GM03348 (cell line): ENCODE results near the gene STX7.

Experiments used
- DNase-seq: peaks from one replicate; pipeline ENCODE4 v3.0.0; 2012; ENCODE audit warnings: low spot score

The STX7 gene

DNA sequence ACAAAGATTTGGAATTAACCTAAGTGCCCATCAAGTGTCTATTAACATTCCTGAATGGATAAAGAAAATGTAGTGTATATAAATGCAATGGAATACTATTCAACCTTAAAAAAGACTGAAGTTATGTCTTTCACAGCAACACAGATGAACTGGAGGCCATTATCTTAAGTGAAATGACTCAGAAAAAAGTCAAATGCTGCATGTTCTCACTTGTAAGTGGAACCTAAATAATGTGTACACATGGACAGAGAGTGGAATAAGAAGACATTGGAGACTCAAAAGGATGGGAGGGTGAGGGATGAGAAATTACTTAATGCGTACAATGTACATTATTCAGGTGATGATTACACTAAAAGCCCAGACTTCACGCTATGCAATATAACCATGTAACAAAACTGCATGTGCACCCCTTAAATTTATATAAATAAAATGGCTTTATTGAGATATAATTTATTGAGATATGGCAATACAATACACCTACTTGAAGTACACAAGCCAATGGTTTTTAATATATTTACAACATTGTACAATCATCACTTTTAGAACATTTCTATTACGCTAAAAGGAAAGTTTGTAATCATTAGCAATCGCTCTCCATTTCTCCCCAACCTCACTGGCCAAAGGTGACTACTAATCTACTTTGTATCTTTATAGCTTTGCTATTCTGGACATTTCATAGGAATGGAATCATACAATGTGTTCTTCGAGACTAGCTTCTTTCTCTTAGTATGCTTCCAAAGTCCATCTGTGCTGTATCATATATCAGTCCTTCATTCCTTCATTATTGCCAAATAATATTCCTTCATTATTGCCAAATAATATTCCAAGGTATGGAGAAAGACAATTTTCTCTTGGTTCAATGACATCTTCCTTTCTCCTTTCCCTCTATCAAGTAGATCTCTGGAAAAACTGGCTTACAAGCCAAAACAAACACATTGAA lies 5.8 kb downstream of the STX7 start:
- DNase-seq, result no peak

DNA sequence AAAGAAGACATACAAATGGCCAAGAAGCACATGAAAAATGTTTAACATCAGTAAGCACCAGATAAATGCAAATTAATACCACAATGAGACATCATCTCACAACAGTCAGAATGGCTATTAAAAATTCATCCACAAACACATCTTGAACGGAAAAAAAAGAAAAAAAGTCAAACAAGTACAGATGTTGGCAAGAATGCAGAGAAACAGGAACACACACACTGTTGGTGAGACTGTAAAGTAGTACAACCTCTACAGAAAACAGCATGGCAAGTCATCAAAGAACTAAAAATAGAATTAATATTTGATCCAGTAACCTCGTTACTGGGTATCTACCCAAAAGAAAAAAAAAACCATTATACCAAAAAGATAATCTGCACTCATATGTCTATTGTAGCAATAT lies 6.5 kb downstream of the STX7 start:
- no peak for DNase-seq

DNA sequence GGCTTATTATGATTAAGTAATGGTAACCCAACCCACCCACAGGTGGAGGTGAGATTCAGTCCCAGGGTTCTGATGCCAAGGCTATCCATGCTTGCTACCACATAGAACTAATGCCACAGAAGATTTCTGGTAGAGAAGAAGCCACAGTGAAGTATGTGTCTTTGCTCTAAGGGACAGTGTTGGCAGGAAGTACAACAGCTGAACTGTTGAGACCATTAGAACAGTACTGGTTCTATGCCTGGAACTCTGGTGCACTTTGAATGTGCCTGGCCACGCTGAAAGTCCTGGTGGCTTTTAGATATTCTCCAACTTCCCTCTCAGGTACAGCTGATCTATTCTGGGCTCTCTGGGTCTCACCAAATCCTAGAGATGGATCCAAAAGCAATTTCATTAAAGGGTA lies 7.8 kb downstream of the STX7 start:
- no peak for DNase-seq

DNA sequence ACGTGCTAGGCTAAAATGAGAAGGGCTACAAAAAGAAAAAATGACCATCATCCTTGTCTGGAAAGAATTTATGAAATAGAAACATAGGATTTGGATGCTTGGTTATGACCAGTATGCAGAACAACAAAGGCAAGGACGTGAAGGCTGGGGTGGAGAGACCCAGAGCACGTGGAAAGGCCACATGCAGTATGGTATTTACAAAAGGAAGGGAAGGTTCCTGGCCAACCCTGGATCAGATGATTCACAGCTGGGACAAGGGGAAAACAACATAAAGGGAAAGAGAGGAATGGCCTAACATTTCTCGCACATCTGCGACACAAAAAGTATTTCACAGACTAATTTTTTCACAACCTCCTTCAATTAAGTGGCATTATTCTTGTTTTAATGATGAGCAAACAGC lies 8.2 kb downstream of the STX7 start:
- DNase-seq, result no peak

DNA sequence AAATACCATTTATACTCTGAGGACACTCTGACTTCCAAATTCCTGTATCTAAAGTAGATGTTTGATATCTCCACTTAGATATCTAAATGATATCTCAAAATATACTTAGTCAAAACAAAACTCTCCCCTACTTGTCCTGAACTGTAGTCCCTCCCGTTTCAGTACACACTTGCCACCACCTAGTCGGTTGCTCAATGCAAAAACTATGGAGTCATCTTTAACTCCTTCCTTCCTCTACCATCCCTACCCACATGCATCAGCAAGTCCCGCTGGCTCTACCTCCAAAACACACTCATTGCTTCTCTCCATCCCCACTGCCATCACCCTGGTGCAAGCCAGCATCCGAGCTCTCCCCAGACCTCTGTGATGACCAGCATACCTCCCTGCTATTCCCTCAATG lies 13.2 kb downstream of the STX7 start:
- DNase-seq, result no peak

DNA sequence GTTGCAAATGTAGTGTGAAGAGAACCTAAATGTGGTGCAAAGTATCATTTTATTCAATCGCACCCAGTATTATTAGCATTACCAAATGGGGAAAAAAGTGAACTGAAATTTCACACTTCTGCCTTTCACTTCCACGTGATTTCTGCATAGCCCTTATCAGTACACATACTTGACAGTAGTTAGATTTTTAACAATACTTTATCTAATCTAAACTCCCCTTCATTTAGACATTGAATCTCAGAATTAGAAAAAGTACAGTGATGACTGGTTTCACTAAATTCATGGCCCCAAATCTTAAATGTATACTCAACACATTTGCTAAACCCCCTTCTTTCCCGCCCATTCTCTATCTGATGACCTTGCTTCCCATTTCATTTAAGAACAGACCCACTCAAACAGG lies 14.3 kb downstream of the STX7 start:
- no peak for DNase-seq

DNA sequence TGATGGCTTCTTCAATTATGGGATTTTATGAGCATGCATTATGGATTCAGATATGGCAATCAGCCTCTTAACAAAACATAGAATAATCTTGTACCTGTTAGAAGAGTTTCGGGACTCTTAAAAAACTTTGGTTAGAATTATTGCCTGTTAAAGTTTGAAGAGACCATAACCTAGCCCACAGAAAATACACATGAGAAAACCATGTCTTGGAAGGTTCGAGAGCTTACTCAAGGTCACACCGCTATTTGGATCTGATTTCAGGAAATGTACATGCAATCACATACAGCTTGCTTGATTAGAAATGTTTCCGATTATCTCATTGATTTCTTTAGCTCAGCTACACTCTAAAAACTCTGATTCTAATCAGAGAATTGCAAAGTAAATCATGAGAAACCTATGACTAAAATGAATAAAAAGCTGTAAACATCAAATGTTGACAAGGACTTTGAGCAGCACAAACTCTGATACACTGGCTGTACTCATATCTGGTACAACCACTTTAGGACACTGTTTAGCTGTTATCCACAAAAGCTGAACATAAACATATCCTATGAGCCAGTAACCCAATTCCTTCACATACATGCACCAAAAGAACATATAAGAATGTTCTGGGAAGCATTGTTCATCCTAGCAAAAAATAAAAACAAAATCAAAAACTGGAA lies 16.3 kb downstream of the STX7 start:
- no peak for DNase-seq

DNA sequence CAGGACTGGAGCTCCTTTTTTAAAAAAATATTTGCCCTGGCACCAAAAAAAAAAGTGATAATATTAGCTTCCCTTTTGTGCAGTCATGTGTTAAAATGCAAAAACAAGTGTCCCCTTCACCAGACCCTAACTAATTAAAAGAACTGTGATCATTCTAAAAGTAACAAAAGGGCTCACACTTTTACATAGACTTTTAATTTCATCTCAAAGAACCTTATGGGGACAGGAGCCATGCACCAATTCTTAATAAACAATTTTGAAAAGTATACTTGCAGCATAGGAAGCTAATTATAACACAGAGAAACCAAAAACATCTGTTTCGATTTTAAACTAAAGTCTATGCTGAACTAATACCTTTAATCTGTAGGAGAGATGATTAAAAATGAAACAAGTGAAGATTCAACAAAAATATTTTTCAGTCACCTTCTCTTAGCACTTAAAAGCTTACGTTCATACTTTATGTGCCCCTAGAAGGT lies 17.3 kb downstream of the STX7 start:
- DNase-seq, result no peak

DNA sequence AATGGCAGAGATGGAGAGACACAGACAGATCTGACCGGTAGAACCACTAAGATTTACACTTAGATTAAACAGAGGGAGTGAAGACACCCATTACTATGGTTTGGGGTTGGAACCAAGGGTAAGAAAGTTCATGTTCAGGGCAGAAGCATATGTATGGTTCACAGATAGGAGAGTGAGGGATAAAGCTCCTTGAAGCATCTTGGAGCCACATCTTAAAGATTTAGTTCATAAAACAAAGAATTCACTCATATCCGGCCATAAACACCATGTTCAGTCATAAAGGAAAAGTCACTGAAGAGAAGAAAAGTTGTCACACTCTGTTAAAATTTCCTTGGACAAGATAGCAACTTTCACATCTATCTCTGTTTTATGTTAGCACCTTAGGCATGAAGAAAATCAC lies 18.0 kb downstream of the STX7 start:
- no peak for DNase-seq

DNA sequence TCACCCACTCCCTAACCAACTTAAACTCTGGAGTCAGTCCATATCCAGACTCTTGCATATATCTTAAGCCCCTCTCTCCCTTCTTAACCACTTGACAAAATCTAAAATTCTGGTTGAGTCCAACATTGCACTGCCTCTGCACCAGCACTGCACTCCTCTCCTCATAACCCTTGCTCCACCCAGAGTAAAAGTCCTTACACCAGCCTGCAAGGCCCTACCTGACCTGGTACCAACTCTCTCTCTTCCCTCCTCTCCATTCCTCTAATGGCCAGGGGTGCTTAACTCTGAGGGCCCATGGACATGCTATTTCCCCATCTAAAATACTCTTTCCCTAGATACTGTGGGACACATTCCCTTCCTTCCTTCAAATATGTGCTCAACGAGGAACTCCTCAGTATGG lies 21.0 kb downstream of the STX7 start:
- no peak for DNase-seq

DNA sequence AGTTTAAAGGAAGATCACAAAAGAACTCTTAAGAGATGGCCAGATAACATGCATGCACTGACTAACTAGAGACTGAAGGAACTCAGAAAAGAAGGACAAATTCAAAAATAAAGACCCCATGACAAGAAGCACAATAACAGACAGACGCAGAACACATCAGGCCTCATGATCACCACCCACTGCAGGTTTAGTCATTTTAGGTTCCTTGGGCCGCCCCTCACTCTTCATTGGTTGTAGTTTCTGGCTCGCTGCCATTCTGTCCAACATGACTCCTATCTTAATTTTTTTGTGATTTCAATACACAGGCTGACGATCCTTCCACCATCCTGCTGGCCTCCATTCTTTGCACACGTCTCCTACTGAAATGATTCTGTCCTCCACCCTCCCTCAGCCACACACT lies 21.6 kb downstream of the STX7 start:
- DNase-seq, result peak; percentile 24

DNA sequence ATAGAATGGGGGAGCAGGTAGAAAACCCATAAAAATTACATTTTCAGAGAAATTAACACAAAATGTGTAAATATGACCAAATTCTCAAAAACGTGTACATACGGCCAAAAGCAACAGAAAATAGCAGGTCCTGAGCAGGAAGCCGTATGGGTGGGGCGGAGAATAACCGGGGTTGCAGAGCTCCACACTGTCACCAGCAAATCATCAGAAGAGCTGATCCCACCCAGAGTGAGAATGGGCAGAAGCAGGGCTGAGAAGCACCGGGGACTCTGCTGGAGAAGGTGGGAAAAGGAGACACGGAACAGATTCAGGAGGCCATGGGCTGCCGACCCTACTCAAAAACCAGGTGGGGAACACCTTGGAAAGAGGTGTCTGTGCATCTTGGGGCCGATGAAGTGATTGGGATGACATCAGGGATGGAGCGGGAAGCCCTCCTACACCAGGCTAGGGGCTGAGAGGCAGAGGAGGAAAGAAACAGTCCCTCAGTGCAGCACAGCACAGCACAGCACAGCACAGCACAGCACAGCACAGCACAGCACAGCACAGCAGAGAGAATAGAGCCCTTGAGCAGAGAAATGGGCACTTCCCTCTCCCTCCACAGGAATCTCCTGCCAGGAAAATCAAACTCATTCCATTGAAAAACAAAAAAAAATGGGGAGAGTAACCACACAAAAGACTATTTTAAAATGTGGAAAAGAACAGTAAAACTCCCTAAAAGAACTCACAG lies 22.3 kb downstream of the STX7 start:
- peak; percentile 31 for DNase-seq

DNA sequence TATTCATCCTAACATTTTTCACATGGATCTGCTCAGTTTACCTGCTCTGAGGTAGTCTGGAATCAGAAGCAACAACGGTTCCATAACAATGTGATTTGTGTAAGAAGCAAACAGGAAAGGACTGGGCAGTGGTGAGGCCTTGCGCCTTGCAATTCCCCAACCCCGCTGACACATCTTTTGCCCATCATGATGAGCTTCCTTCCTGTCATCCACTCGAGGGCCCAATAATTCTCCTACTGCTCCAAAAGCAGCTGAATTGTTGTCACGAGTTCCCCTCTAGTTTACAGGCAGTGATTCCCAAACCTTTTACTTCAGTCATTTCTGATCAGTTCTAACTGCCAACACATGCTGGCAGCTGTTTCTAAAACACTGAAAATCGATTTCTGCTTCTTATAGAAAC lies 22.9 kb downstream of the STX7 start:
- peak; percentile 72 for DNase-seq

DNA sequence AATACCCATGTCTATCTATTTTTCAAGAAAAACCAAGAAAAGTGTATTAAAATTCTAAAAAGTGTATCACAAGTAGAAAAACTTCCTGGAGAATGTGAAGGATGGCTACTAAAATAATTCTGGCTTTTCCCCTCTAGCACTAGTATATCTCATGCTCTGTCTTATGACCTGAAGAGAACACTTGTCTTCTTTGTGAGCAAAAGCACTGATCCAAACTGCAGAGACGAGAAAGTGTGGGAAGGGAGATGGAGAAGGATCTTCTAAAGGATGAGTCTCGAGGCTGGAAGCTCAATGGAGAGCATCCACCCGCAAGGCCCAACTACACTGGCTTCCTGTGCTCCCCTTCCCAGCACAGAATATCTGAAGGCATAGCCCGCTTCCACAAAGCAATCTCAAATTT lies 23.5 kb downstream of the STX7 start:
- no peak for DNase-seq

DNA sequence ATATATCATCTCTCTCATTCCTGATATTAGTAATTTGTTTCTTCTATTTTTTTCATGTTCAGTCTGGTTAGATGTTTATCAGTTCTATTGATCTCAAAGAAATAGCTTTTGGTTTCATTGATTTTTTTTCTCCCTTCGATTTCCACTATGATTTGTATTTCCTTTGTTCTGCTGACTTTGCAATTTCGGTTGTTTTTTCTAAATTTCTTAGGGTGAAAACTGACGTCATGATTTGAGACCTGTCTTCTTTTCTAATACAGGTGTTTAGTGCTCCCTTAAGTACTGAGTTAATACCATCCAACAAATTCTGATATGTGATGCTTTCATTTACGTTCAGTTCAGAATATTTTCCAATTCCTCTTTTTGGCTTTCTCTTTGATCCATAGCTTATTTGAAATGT lies 25.2 kb downstream of the STX7 start:
- DNase-seq, result no peak

DNA sequence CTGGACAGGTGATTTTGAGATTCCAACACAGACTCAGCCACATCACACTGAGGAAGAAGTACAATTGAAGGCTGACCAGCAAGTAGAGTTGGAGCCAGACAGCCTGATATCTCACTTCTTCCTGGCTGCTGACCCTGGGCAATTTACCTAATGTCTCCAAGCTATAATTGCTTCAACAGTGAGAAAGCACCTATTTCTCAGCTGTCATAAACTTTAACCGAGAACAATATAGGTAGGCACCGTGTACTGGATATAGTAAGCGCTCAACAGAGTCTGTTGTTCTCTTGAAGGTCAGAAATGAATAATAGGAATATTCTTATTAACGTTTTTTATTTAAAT lies 28.3 kb downstream of the STX7 start:
- DNase-seq, result no peak

DNA sequence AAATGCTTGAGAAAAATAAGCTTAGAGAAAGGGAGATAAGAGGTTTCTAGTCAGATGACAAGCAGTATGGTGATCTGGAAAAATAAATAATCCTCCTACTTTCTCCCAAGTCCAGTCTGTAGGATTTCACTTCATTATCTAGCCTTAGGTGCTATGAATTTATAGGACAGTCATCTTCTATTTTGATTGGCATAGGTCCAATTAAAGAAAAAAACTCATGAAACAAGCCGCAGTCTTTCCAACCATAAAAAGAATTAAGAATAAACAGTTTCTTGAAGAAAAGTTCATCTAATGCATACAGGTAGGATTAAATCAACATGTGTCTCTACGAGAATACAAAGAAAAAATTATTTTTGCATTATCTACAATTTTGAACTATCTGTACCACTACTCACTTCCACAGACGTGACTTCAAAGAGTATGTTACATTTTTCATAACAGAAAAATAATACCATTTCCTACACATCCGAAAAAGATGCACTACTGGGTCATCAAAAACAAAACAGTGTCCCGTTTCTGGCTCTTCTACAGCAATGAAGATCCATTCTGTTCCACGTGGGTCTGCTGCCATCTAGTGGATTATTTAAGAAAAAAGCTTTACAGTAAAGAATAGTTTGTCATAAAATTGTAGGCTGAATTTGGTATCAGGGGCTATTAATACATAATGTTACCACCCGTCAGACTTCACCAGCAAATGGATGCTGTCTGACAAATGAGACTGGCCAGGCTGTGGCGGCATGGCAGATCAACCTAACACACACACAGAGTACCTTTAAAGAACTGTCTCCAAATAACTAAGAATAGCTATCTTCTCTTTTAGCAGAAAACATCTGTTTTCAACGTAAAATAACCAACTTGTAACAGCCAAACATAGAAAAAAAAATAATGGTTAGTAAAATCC lies 28.9 kb downstream of the STX7 start:
- DNase-seq, result peak; percentile 61

DNA sequence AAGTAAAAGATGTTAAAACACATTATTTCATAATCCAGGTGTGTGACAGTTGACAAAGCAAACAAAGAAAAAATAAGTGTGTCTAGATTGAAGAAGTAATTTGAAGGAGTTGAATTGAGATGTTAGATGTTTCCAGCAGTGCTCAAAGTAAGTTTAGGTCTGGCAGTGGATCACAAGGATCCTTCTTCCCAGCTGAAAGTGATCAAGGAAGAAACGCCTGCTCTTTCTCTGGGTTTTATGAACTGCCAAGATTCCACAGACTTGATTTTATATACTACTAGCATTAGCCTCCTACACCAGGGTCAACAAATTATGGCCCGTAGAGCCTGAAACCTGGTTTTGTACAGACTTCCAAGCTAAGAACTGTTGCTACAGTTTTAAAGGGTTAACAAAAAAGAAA lies 30.3 kb downstream of the STX7 start:
- no peak for DNase-seq

DNA sequence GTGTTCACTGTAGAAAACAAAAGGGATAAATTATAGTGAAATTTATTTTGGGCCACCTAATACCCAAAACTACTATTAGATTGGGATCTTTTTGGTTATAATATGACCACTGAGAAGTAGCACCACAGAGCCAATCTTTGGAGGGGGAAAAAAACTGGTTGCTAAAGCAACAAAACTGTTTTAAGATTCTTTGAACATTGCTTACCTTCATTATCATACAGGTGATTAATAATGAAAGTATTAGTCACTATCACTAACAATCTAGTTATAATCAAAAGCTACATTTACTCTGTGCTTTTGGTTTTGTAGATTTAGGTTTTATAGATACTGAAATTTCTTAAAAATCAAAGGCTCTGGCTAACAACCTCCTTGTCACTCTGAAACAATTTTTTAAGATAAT lies 31.7 kb downstream of the STX7 start:
- no peak for DNase-seq

DNA sequence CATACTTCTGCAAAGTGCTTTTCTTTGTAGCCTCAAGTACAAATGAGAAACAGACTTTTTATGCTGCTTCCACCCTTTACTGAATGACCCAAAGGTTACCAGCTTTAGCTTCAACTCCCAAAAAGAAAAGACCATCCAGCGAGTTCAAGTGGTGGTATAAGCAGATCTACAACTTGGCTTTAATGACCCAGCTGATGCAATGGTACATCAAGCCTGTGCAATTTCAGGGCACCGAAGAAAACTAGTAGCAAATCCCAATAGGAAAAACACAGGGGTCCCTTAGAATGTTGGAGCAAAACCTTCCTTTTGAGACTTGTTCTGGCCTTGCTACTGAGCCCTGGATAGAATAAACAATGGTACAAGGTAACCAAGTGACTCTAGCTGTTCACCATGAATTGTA lies 33.8 kb downstream of the STX7 start:
- DNase-seq, result no peak

DNA sequence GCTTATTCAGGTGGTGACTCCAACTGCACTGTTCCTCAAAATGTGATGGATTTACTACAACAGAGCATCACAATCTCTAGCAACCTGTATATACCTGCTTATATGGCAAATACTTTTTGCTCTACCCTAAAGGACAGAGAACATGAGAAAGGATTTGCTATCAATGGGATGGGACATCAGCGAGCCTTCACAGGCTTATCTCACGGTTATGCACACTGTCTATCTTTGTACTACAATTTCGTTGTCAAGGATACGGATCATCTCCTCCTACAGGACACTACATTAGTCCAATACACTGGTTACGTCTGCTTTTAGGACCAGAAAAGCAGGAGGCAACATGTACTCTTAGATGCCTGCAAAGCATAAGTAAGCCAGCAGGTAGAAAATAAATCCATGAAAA lies 34.2 kb downstream of the STX7 start:
- no peak for DNase-seq

DNA sequence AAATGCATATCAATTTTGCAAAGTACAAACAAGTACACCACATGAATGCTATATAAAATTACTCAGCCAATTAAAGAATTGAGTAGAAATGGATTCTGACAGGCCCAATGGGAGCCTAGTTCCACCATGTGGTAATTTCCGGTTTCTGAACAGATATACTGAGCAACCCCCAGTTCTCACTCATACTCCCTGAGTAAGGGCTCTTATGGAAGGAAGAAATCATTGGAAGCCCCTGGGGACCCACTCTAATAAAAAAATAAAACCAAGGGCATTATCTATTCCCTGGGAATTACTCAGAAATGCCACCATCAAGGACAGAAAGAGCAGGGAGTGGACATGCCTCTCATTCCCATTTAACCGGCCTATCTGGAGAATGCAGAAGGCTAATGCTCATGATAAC lies 34.6 kb downstream of the STX7 start:
- no peak for DNase-seq
